Memory B cell (primary cell): ENCODE measurements around the gene TPBGL.
"Not testable (repeated sequence)": the region's sequence is repeated elsewhere in the genome, so short reads cannot be mapped to it uniquely, and the experiment has no call there.

Source experiments
- ATAC-seq: fragments of 150-1000 bp; cut with Tn5 transposase; 2 replicates; pipeline ENCODE4 v1.10.0; 2021; ENCODE audit warnings: low read depth, mild to moderate bottlenecking, moderate library complexity
- DNase-seq, 2 donors: peaks; one replicate each; pipeline ENCODE4 v3.0.0; 2022; ENCODE audit warnings: low spot score in 2 of 2
- H3K27ac Mint-ChIP-seq: one replicate; pipeline ENCODE4 v1.8.0; 2022; ENCODE audit warnings: mild to moderate bottlenecking, moderate library complexity, mixed read lengths
- H3K27me3 Mint-ChIP-seq: one replicate; pipeline ENCODE4 v1.8.0; 2022; ENCODE audit warnings: mixed read lengths
- H3K36me3 Mint-ChIP-seq: one replicate; pipeline ENCODE4 v1.8.0; 2022; ENCODE audit warnings: mild to moderate bottlenecking, mixed read lengths
- H3K4me1 Mint-ChIP-seq: one replicate; pipeline ENCODE4 v1.8.0; 2022; ENCODE audit warnings: mixed read lengths
- H3K4me3 Mint-ChIP-seq: one replicate; pipeline ENCODE4 v1.8.0; 2022; ENCODE audit warnings: mild to moderate bottlenecking, moderate library complexity, mixed read lengths
- H3K9me3 Mint-ChIP-seq: one replicate; pipeline ENCODE4 v1.8.0; 2022; ENCODE audit warnings: mixed read lengths

The TPBGL gene

GRCh38 chr11:75267171-75267970, 26.8 kb downstream of the TPBGL start:
- Mint-ChIP-seq H3K27ac (no peak overlapping the region), H3K36me3 (no peaks in the 10 kb centered on the region), H3K4me3 (no peak overlapping the region), H3K4me1 (peaks cover 33% of the 10 kb centered on the region), H3K9me3 (no peaks in the 10 kb centered on the region), H3K27me3 (no peaks in the 10 kb centered on the region)
- DNase-seq (no peak), ATAC-seq (no peak)

- Mint-ChIP-seq H3K36me3 (no peaks in the 10 kb centered on the region), H3K27ac (no peak overlapping the region), H3K4me3 (no peak overlapping the region), H3K4me1 (peaks cover 28% of the 10 kb centered on the region), H3K27me3 (no peaks in the 10 kb centered on the region), H3K9me3 (no peaks in the 10 kb centered on the region)
- DNase-seq (no peak), ATAC-seq (no peak)
Observed at GRCh38 chr11:75268626-75269366, 28.2 kb downstream of the TPBGL start.

- Mint-ChIP-seq H3K4me1 (peaks cover 23% of the 10 kb centered on the region), H3K9me3 (no peaks in the 10 kb centered on the region), H3K27me3 (no peaks in the 10 kb centered on the region), H3K4me3 (no peak overlapping the region), H3K36me3 (no peaks in the 10 kb centered on the region), H3K27ac (no peak overlapping the region)
- ATAC-seq = no peak
- DNase-seq = no peak
Observed at GRCh38 chr11:75269367-75269660, 28.7 kb downstream of the TPBGL start.

- no peak for ATAC-seq
- no peak for DNase-seq
- Mint-ChIP-seq H3K4me1 (peaks cover 17% of the 10 kb centered on the region), H3K27ac (no peak overlapping the region), H3K36me3 (no peaks in the 10 kb centered on the region), H3K9me3 (no peaks in the 10 kb centered on the region), H3K4me3 (no peak overlapping the region), H3K27me3 (no peaks in the 10 kb centered on the region)
Observed at GRCh38 chr11:75269896-75270295, 29.3 kb downstream of the TPBGL start.

- peaks cover 20% of the 10 kb centered on the region for H3K4me1 Mint-ChIP-seq
- no peak overlapping the region for H3K27ac Mint-ChIP-seq
- no peaks in the 10 kb centered on the region for H3K9me3 Mint-ChIP-seq
- H3K27me3 Mint-ChIP-seq = no peaks in the 10 kb centered on the region
- no peaks in the 10 kb centered on the region for H3K36me3 Mint-ChIP-seq
- no peak overlapping the region for H3K4me3 Mint-ChIP-seq
- DNase-seq = no peak
- ATAC-seq = peak; percentile 16
Observed at GRCh38 chr11:75270896-75271418, 30.4 kb downstream of the TPBGL start.

- Mint-ChIP-seq H3K36me3 (no peaks in the 10 kb centered on the region), H3K4me1 (peaks cover 23% of the 10 kb centered on the region), H3K4me3 (no peak overlapping the region), H3K27me3 (no peaks in the 10 kb centered on the region), H3K9me3 (no peaks in the 10 kb centered on the region), H3K27ac (peak overlapping the region; percentile 62)
- DNase-seq (no peak), ATAC-seq (no peak)
Observed at GRCh38 chr11:75271730-75272129, 31.2 kb downstream of the TPBGL start.

- H3K9me3 Mint-ChIP-seq = no peaks in the 10 kb centered on the region
- no peaks in the 10 kb centered on the region for H3K27me3 Mint-ChIP-seq
- ATAC-seq (no peak), DNase-seq (no peak)
- H3K27ac Mint-ChIP-seq = no peak overlapping the region
- peaks cover 23% of the 10 kb centered on the region for H3K4me1 Mint-ChIP-seq
- peaks cover under 1% of the 10 kb centered on the region for H3K36me3 Mint-ChIP-seq
- H3K4me3 Mint-ChIP-seq = no peak overlapping the region
Observed at GRCh38 chr11:75272391-75272790, 31.8 kb downstream of the TPBGL start.

- Mint-ChIP-seq H3K4me1 (peaks cover 24% of the 10 kb centered on the region), H3K27me3 (no peaks in the 10 kb centered on the region), H3K9me3 (no peaks in the 10 kb centered on the region), H3K36me3 (peaks cover 3% of the 10 kb centered on the region), H3K27ac (no peak overlapping the region), H3K4me3 (peak overlapping the region; percentile 38)
- DNase-seq (no peak), ATAC-seq (no peak)
Observed at GRCh38 chr11:75272821-75273301, 32.3 kb downstream of the TPBGL start.

- DNase-seq = no peak
- H3K36me3 Mint-ChIP-seq = peaks cover 3% of the 10 kb centered on the region
- no peak overlapping the region for H3K27ac Mint-ChIP-seq
- ATAC-seq = no peak
- H3K27me3 Mint-ChIP-seq = no peaks in the 10 kb centered on the region
- no peaks in the 10 kb centered on the region for H3K9me3 Mint-ChIP-seq
- peak overlapping the region; percentile 29 for H3K4me3 Mint-ChIP-seq
- peaks cover 24% of the 10 kb centered on the region for H3K4me1 Mint-ChIP-seq
Observed at GRCh38 chr11:75273411-75274391, 33.1 kb downstream of the TPBGL start.

GRCh38 chr11:75274716-75275115, 34.1 kb downstream of the TPBGL start:
- H3K9me3 Mint-ChIP-seq, ATAC-seq, DNase-seq, H3K4me3 Mint-ChIP-seq, H3K27me3 Mint-ChIP-seq, H3K27ac Mint-ChIP-seq, H3K36me3 Mint-ChIP-seq: not testable (repeated sequence)
- peaks cover 24% of the 10 kb centered on the region for H3K4me1 Mint-ChIP-seq

GRCh38 chr11:75275581-75275980, 35.0 kb downstream of the TPBGL start:
- Mint-ChIP-seq H3K27me3 (no peaks in the 10 kb centered on the region), H3K4me3 (peak overlapping the region; percentile 80), H3K27ac (peak overlapping the region; percentile 91), H3K4me1 (peaks cover 24% of the 10 kb centered on the region), H3K36me3 (peaks cover 3% of the 10 kb centered on the region), H3K9me3 (no peaks in the 10 kb centered on the region)
- DNase-seq = peak; percentile 37 to 45
- ATAC-seq = peak; percentile 89

- H3K27me3 Mint-ChIP-seq = no peaks in the 10 kb centered on the region
- H3K36me3 Mint-ChIP-seq = peaks cover 3% of the 10 kb centered on the region
- H3K27ac Mint-ChIP-seq = peak overlapping the region; percentile 91
- peaks cover 24% of the 10 kb centered on the region for H3K4me1 Mint-ChIP-seq
- H3K9me3 Mint-ChIP-seq = no peaks in the 10 kb centered on the region
- H3K4me3 Mint-ChIP-seq = no peak overlapping the region
- DNase-seq = no peak
- no peak for ATAC-seq
Observed at GRCh38 chr11:75276186-75276585, 35.6 kb downstream of the TPBGL start.

GRCh38 chr11:75276686-75277085, 36.1 kb downstream of the TPBGL start:
- no peak overlapping the region for H3K4me3 Mint-ChIP-seq
- peaks cover 3% of the 10 kb centered on the region for H3K36me3 Mint-ChIP-seq

More at GRCh38 chr11:75276686-75277085, 36.1 kb downstream of the TPBGL start:
- Mint-ChIP-seq H3K27me3 (no peaks in the 10 kb centered on the region), H3K9me3 (no peaks in the 10 kb centered on the region), H3K27ac (peak overlapping the region; percentile 91), H3K4me1 (peaks cover 20% of the 10 kb centered on the region)
- ATAC-seq (no peak), DNase-seq (no peak)
